Iris pigment epithelial cell (primary cell): ENCODE data around the gene DRAM2.
"Not testable (repeated sequence)": the region's sequence is repeated elsewhere in the genome, so short reads cannot be mapped to it uniquely, and the experiment has no call there.

Experiments
- DNase-seq: peaks from one replicate; pipeline ENCODE4 v3.0.0-alpha.2; 2011; ENCODE audit warnings: low read depth

DRAM2 gene

GRCh38 chr1:111142356-111142975, 2.6 kb upstream of the DRAM2 start:
- peak; percentile 6 for DNase-seq

- DNase-seq, result no peak
Observed at GRCh38 chr1:111141245-111142220, 1.6 kb upstream of the DRAM2 start.

- peak; percentile 50 for DNase-seq
Observed at GRCh38 chr1:111140680-111140967, 731 bp upstream of the DRAM2 start.

- DNase-seq, result peak; percentile 65
Observed at GRCh38 chr1:111139324-111139955, 453 bp downstream of the DRAM2 start.

GRCh38 chr1:111133866-111134265, 6.0 kb downstream of the DRAM2 start:
- DNase-seq, result no peak

GRCh38 chr1:111131693-111132092, 8.2 kb downstream of the DRAM2 start:
- no peak for DNase-seq

- no peak for DNase-seq
Observed at GRCh38 chr1:111129376-111129775, 10.5 kb downstream of the DRAM2 start.

GRCh38 chr1:111127923-111128643, 11.8 kb downstream of the DRAM2 start:
- no peak for DNase-seq

GRCh38 chr1:111126354-111126753, 13.5 kb downstream of the DRAM2 start:
- DNase-seq, result no peak

- no peak for DNase-seq
Observed at GRCh38 chr1:111116496-111116895, 23.4 kb downstream of the DRAM2 start.

GRCh38 chr1:111110197-111110899, 29.5 kb downstream of the DRAM2 start:
- peak; percentile 24 for DNase-seq

GRCh38 chr1:111104981-111105380, 34.9 kb downstream of the DRAM2 start:
- no peak for DNase-seq

- no peak for DNase-seq
Observed at GRCh38 chr1:111101854-111102642, 37.8 kb downstream of the DRAM2 start.

- no peak for DNase-seq
Observed at GRCh38 chr1:111099289-111099688, 40.6 kb downstream of the DRAM2 start.

- DNase-seq, result no peak
Observed at GRCh38 chr1:111097356-111098099, 42.4 kb downstream of the DRAM2 start.

- DNase-seq, result not testable (repeated sequence)
Observed at GRCh38 chr1:111095421-111095820, 44.5 kb downstream of the DRAM2 start.

GRCh38 chr1:111089638-111090037, 50.3 kb downstream of the DRAM2 start:
- no peak for DNase-seq

GRCh38 chr1:111085676-111086075, 54.2 kb downstream of the DRAM2 start:
- no peak for DNase-seq

- DNase-seq, result no peak
Observed at GRCh38 chr1:111084999-111085398, 54.9 kb downstream of the DRAM2 start.
